Liver (tissue), 9 donors: ENCODE results near the gene GTPBP1. TPM values are rescaled to one million over a fixed set of nuclear protein-coding genes. Genes with fewer than 3 reads are reported as not detected.

Experiments used
- DNase-seq: peaks from one replicate; pipeline ENCODE4 v3.0.0-alpha.2; 2017; ENCODE audit warnings: low spot score
- H3K27ac ChIP-seq, 2 donors: one replicate each; pipeline ENCODE4 v1.7.0; 2013; ENCODE audit warnings: inconsistent platforms in 2 of 2, low read length in 2 of 2, control low read depth in 1 of 2, low read depth in 1 of 2, mild to moderate bottlenecking in 1 of 2
- H3K27me3 ChIP-seq, 4 donors: one replicate each; pipeline versions ENCODE4 v1.6.1 to v1.7.0; 2013; ENCODE audit warnings: low read length in 3 of 4, inconsistent platforms in 1 of 4, mild to moderate bottlenecking in 1 of 4, moderate library complexity in 1 of 4; ENCODE audit not compliant: control insufficient read depth in 4 of 4, insufficient read depth in 4 of 4
- H3K36me3 ChIP-seq, 4 donors: one replicate each; pipeline versions ENCODE4 v1.6.1 to v1.7.0; 2013; ENCODE audit warnings: low read length in 3 of 4, mild to moderate bottlenecking in 3 of 4, low read depth in 1 of 4, moderate library complexity in 1 of 4; ENCODE audit not compliant: control insufficient read depth in 4 of 4, insufficient read depth in 3 of 4
- H3K4me1 ChIP-seq, 4 donors: one replicate each; pipeline versions ENCODE4 v1.6.1 to v1.7.0; 2013; ENCODE audit warnings: low read length in 3 of 4, mild to moderate bottlenecking in 3 of 4, moderate library complexity in 1 of 4; ENCODE audit not compliant: control insufficient read depth in 4 of 4, insufficient read depth in 4 of 4
- H3K4me3 ChIP-seq, 3 donors: one replicate each; pipeline versions ENCODE4 v1.6.1 to v1.7.0; 2013; ENCODE audit warnings: low read length in 3 of 3, control low read depth in 1 of 3, low read depth in 1 of 3, mild to moderate bottlenecking in 1 of 3
- H3K9ac ChIP-seq, 2 donors: one replicate each; pipeline ENCODE4 v1.7.0; 2013; ENCODE audit warnings: low read length in 2 of 2, mild to moderate bottlenecking in 2 of 2, moderate library complexity in 2 of 2, control low read depth in 1 of 2, low read depth in 1 of 2
- H3K9me3 ChIP-seq, 4 donors: one replicate each; pipeline versions ENCODE4 v1.6.1 to v1.7.0; 2013; ENCODE audit warnings: low read length in 3 of 4; ENCODE audit not compliant: control insufficient read depth in 4 of 4
- CTCF ChIP-seq: fragments of 150-350 bp; IDR thresholded peaks from 2 replicates; pipeline ENCODE4 v1.5.1; 2017; ENCODE audit warnings: improper control_type of control experiment, low read depth, low read length; ENCODE audit not compliant: missing input control
- FOXA1 ChIP-seq: IDR thresholded peaks from 2 replicates; pipeline ENCODE4 v1.6.1; 2016; ENCODE audit warnings: antibody characterized with exemption
- FOXA2 ChIP-seq: IDR thresholded peaks from 2 replicates; pipeline ENCODE4 v1.6.1; 2016; ENCODE audit warnings: antibody characterized with exemption
- HNF4A ChIP-seq, 2 donors: conservative IDR thresholded peaks; 2 replicates each; pipeline ENCODE4 v1.6.1; 2016; ENCODE audit warnings: antibody characterized with exemption in 2 of 2, mild to moderate bottlenecking in 2 of 2
- HNF4G ChIP-seq: IDR thresholded peaks from 2 replicates; pipeline ENCODE4 v1.6.1; 2016; ENCODE audit warnings: antibody characterized with exemption
- JUND ChIP-seq, 2 donors: IDR thresholded peaks; 2 replicates each; pipeline ENCODE4 v1.6.1; 2016; ENCODE audit warnings: antibody characterized with exemption in 2 of 2
- NR2F2 ChIP-seq: IDR thresholded peaks from 2 replicates; pipeline ENCODE4 v1.6.1; 2016; ENCODE audit warnings: antibody characterized with exemption
- RAD21 ChIP-seq, 2 donors: IDR thresholded peaks; 2 replicates each; pipeline ENCODE4 v1.6.1; 2016; ENCODE audit warnings: antibody characterized with exemption in 2 of 2, mild to moderate bottlenecking in 2 of 2
- REST ChIP-seq: IDR thresholded peaks from 2 replicates; pipeline ENCODE4 v1.6.1; 2016; ENCODE audit warnings: antibody characterized with exemption, mild to moderate bottlenecking
- RXRA ChIP-seq, 2 donors: IDR thresholded peaks; 2 replicates each; pipeline ENCODE4 v1.6.1; 2017 to 2018; ENCODE audit warnings: antibody characterized with exemption in 2 of 2, mild to moderate bottlenecking in 1 of 2
- TAF1 ChIP-seq: conservative IDR thresholded peaks from 2 replicates; pipeline ENCODE4 v1.6.1; 2016; ENCODE audit warnings: antibody characterized with exemption, mild to moderate bottlenecking
- YY1 ChIP-seq: IDR thresholded peaks from 2 replicates; pipeline ENCODE4 v1.6.1; 2016; ENCODE audit warnings: antibody characterized with exemption, mild to moderate bottlenecking
- WGBS: extraction: QIAGEN DNeasy Blood & Tissue Kit; methylation state at CpG from one replicate; pipeline ENCODE4 v1.1.7; 2013; 5-methylcytosine and 5-hydroxymethylcytosine counted together
- polyA plus RNA-seq, 2 donors: library from polyadenylated mRNA; stranded (reverse) in 1 of 2; unstranded in 1 of 2; fragments of 200-250 nt in 1 of 2; fragments of >200 nt in 1 of 2; fragmentation: Nextera tagmentation in 1 of 2; extraction: Ambion mirVana in 1 of 2; gene quantifications; one replicate each; pipeline versions ENCODE4 v1.2.1 to v1.2.3, GENCODE V29; 2013 to 2015
- total RNA-seq, 2 donors: library from RNA; depleted of rRNA; stranded (reverse); fragments of >200 nt; gene quantifications; one replicate each; pipeline ENCODE4 v1.2.3, GENCODE V29; 2014
- TF ChIP-seq, protein P1 (sequence below): IDR thresholded peaks from 2 replicates; pipeline ENCODE4 v1.6.1; 2016; ENCODE audit warnings: antibody characterized with exemption
- donor health status: healthy.
- donor health status: healthy.
- donor health status: healthy.
- donor health status: healthy.
- donor health status: healthy.

GTPBP1 gene
- total and polyA plus RNA-seq, 4 donors = 5.3 to 56.3 (median 16.1) TPM

- TF ChIP-seq, protein P1, sequence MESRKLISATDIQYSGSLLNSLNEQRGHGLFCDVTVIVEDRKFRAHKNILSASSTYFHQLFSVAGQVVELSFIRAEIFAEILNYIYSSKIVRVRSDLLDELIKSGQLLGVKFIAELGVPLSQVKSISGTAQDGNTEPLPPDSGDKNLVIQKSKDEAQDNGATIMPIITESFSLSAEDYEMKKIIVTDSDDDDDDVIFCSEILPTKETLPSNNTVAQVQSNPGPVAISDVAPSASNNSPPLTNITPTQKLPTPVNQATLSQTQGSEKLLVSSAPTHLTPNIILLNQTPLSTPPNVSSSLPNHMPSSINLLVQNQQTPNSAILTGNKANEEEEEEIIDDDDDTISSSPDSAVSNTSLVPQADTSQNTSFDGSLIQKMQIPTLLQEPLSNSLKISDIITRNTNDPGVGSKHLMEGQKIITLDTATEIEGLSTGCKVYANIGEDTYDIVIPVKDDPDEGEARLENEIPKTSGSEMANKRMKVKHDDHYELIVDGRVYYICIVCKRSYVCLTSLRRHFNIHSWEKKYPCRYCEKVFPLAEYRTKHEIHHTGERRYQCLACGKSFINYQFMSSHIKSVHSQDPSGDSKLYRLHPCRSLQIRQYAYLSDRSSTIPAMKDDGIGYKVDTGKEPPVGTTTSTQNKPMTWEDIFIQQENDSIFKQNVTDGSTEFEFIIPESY = no peak
- TF ChIP-seq RXRA (IDR thresholded peaks at IDR 0.05) = no peak
Observed at GRCh38 chr22:38674888-38675287, 30.9 kb upstream of the GTPBP1 start (continued).

- Histone ChIP-seq H3K9ac (no peak overlapping the region), H3K9me3 (no peaks in the 10 kb centered on the region), H3K27ac (no peak overlapping the region), H3K4me1 (no peaks in the 10 kb centered on the region), H3K27me3 (no peaks in the 10 kb centered on the region), H3K4me3 (no peak overlapping the region), H3K36me3 (peaks cover 5 to 21% (median 8%) of the 10 kb centered on the region in 4 donors)
- no peak for DNase-seq
- TF ChIP-seq TAF1 (no peak), CTCF (no peak), JUND (IDR thresholded peaks at IDR 0.05) (no peak), YY1 (no peak), HNF4A (conservative IDR thresholded peaks at IDR 0.05) (no peak)
- TF ChIP-seq, protein P1 = no peak
- 96% methylated on average over 3 of the region's 3 CpGs for WGBS
Observed at GRCh38 chr22:38675833-38676232, 29.9 kb upstream of the GTPBP1 start.

DNA sequence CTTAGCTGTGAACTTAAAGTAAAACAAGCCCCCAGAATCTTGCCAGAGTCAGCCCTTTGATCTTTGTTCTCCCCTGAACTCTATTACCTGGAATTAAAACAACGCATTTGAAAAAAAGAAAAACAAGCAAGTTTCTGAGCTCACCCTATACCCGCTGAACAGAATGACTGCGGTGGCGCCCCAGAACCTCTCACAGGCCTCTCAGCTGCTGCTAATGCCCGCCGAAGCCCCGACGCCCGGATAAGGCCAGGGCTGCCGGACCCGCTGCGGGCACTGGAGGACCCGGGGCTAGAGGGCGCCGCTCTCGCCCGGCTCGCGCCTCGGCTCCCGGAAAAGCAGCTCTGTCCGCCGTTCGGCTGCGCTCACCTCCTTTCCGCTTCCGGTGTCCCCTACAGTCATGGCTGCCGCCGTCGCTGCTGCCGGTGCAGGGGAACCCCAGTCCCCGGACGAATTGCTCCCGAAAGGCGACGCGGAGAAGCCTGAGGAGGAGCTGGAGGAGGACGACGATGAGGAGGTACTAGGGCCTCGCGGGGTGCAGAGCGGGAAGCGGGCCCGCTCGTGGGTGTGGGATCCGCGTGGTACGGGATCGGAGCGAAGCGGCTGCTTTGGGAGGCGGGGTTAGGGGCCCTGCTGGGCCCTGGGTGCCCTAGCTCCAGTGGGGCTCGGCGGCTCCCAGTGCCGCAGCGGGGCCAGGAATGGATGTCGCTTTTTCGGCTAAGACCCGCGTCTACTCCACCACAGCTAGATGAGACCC lies 24.0 kb upstream of the GTPBP1 start, which contains the start of gene TOMM22:
TSS of gene TOMM22 (plus strand) at position 376 of the 754 bp plus-strand sequence. CDS start at position 398, 22 bp downstream.
- under 1% methylated on average over 60 of the region's 60 CpGs for WGBS
- Histone ChIP-seq H3K9me3 (no peaks in the 10 kb centered on the region), H3K9ac (peak within 1 kb of the TSS; percentile 85 to 89), H3K27me3 (no peaks in the 10 kb centered on the region), H3K36me3 (peaks cover 4 to 34% (median 11%) of the 10 kb centered on the region in 4 donors), H3K27ac (peak within 1 kb of the TSS; percentile 65 to 74), H3K4me3 (peak within 1 kb of the TSS; percentile 65 to 100 (median 74)), H3K4me1 (peaks cover 2 to 11% (median 8%) of the 10 kb centered on the region in 4 donors)
- peak; percentile 90 for DNase-seq
- TF ChIP-seq HNF4G (peak; percentile 30), CTCF (peak; percentile 40), JUND (IDR thresholded peaks at IDR 0.05) (no peak), TAF1 (no peak), HNF4A (conservative IDR thresholded peaks at IDR 0.05) (peak in 1 of 2 donors; percentile 88), NR2F2 (peak; percentile 33), REST (peak; percentile 76), FOXA2 (peak; percentile 12), RAD21 (IDR thresholded peaks at IDR 0.05) (peak; percentile 63 to 73), FOXA1 (peak; percentile 35)
- TF ChIP-seq, protein P1 = peak; percentile 46
